GM20431 (cell line): ENCODE measurements around the gene SOX13.
"Not testable (repeated sequence)": the region's sequence is repeated elsewhere in the genome, so short reads cannot be mapped to it uniquely, and the experiment has no call there.

ENCODE experiments used
- in situ Hi-C: fragments of 300-500 bp; cut with MseI, MboI; formaldehyde crosslinking; loops from one replicate; pipeline ENCODE4 v1.15.0; 2020; ENCODE audit warnings: low sequenced_read_pairs; ENCODE audit not compliant: unreplicated experiment

SOX13 gene

DNA sequence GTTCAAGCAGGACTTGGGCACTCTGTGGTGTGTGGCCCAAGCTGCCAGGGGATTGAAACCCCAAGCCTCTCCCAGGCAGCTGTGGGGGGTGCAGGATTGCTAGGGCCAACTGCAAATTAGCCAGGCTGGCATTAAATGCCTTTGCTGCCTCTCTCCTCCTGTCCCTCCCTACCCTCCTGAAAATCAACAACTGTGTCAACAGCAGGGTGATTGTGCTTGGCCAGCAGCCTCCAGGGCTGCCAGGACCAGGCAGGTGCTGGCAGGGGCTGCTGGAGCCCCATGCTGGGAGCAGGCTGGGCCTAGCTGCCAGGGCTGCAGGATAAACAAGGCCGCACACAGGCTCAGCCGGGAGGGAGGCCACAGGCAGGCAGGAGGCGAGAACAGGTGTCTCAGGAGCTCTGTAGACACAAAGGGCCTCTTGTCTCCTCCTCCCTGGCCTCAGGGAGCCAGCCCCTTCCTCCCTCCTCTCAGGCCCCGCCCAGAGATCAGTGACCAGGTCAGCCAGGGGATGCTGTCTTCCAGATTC is 11.4 kb downstream of the SOX13 start:
- in situ Hi-C loops: no loop called here

DNA sequence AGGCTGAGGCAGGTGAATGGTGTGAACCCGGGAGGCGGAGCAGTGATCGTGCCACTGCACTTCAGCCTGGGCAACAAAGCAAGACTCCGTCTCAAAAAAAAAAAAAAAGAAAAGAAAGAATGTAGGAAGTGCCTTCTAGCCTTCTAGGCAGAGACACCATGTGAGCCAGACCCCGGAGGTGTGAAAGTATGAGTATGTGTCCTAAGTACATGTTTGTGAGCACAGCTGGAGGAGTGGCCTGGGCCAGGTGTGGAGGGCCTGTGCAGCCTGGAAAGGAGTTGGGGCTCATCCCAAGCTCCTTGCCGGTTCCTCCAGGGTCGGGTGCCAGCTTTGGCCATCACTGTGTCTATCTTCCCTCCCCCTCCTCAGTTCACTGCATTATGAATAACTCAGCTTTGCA is 13.0 kb downstream of the SOX13 start:
- in situ Hi-C loops: no loop called here

DNA sequence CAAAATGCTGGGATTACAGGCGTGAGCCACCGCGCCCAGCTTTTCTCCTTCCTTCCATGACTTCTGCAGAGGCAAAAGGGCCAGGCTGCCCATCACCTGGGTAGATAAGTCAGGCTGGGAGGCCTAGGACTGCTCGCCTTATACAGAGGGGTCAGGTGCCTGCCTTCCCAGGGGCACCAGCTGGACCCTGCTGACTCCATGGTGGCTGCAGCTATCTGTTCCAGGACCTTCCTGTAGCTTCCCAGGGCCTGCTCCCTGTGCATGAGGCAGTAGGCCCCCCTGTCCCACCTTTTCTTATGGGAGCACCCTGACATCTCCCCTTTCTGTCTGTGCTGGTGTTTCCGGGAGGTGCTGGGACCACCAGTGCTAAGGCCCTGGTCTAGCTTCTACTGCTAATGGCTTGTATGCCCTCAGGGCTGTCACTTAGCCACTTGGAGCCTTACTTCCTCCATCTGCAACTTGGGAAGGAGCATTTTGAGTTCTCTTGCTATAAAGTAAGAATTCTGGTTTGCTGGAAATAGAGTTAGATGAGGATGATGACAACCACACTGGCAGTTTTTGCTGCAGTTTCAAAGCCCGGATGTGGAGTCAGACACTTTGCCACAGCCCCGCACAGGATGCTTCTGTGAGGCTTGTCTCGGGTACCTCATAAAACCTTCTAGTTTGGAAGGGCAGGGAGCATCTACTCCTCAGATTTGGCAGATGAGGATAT is 14.4 kb downstream of the SOX13 start:
- in situ Hi-C loops: no loop called here

DNA sequence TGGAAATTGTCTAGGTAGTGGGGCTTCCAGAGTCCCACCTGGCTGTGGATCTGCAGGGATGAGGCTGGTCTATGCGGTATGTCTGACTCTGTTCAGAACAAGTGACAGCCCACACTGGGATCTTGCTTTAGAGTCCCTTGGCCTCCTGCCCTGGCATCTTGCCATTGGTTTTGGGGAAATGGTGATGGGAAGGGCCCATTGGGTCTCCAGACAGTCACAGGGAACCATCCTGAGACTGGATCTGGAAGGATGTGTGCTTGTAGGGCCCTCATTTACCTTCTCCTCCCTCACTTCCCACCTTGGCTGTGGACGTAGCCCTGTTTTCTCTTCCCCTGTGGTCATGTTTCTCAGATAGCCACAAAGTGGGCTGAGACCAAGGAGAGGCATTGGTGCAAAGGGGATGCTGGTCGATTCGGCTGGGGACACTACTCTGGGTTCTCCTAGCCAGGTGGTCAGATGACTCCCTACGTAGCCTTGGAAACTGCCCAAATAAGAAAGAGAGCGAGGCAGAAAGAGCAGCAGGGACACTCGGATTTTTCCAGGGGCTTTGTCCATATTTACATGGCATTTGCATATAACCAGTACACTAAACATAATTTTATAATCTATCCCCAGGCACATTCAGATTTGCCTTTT is 15.1 kb downstream of the SOX13 start:
- in situ Hi-C loops: no loop called here

GRCh38 chr1:204088596-204088995 is 15.7 kb downstream of the SOX13 start:
- in situ Hi-C loops: no loop called here

- in situ Hi-C loops: no loop called here
These were observed 16.3 kb downstream of the SOX13 start for GRCh38 chr1:204089044-204089751.

- in situ Hi-C loops: not testable (repeated sequence)
These were observed 17.2 kb downstream of the SOX13 start for GRCh38 chr1:204090132-204090531.

- in situ Hi-C loops: no loop called here
These were observed 18.2 kb downstream of the SOX13 start for GRCh38 chr1:204091066-204091465.

DNA sequence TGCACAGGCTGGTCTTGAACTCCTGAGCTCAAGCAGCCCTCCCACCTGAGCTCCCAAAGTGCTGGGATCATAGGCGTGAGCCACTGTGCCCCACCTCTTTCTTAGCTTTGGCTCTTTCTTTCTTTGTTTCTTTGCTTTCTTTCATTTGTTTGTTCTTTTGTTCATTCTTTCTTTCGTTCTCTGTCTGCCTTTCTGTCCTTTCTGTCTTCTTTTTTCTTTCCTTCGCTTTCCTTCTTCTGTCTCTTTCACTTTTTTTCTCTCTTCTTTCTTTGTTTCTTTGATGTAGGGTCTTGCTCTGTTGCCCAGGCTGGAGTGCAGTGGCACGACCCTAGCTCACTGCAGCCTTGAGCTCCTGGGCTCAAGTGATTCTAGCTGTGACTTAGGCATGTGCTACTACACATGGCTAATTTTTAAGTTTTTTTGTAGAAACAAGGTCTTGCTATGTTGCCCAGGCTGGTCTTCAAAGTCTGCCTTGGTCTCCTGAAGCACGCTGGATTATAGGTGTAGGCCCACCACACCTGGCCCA is 18.9 kb downstream of the SOX13 start:
- in situ Hi-C loops: no loop called here

- in situ Hi-C loops: no loop called here
These were observed 19.9 kb downstream of the SOX13 start for GRCh38 chr1:204092632-204093420.

- in situ Hi-C loops: no loop called here
These were observed 20.5 kb downstream of the SOX13 start for GRCh38 chr1:204093421-204093717.

- in situ Hi-C loops: no loop called here
These were observed 20.9 kb downstream of the SOX13 start for GRCh38 chr1:204093781-204094180.

GRCh38 chr1:204094313-204094729 is 21.4 kb downstream of the SOX13 start:
- in situ Hi-C loops: no loop called here

- in situ Hi-C loops: no loop called here
These were observed 22.1 kb downstream of the SOX13 start for GRCh38 chr1:204094856-204095634.

GRCh38 chr1:204096931-204097330 is 24.0 kb downstream of the SOX13 start:
- in situ Hi-C loops: no loop called here

GRCh38 chr1:204098683-204099082 is 25.8 kb downstream of the SOX13 start:
- in situ Hi-C loops: no loop called here

- in situ Hi-C loops: not testable (repeated sequence)
These were observed 26.8 kb downstream of the SOX13 start for GRCh38 chr1:204099754-204100153.

- in situ Hi-C loops: no loop called here
These were observed 29.2 kb downstream of the SOX13 start for GRCh38 chr1:204102029-204102611.
